Measurements from ENCODE around the gene SVOP. TPM values are rescaled to one million over a fixed set of nuclear protein-coding genes. Genes with fewer than 3 reads are reported as not detected.

SVOP gene
- polyA plus RNA-seq, 1 donor, result 0.31 TPM

Other genes with a start within 250 kb of the SVOP start
- 22.4 TPM for gene SSH1, start 163.5 kb downstream of the SVOP start, polyA plus RNA-seq (ENCODE audit: insufficient read length)
- not detected for gene DAO, start 141.0 kb downstream of the SVOP start, polyA plus RNA-seq (ENCODE audit: insufficient read length)
- gene USP30, start 31.5 kb upstream of the SVOP start, polyA plus RNA-seq (ENCODE audit: insufficient read length), result 14.4 TPM
- gene ALKBH2, start 72.4 kb upstream of the SVOP start, polyA plus RNA-seq (ENCODE audit: insufficient read length), result 24.3 TPM
- gene UNG, start 76.5 kb upstream of the SVOP start, polyA plus RNA-seq (ENCODE audit: insufficient read length), result 27.0 TPM
- gene ACACB, start 95.5 kb upstream of the SVOP start, polyA plus RNA-seq (ENCODE audit: insufficient read length), result 13.6 TPM

Data from hindlimb muscle (tissue), 1 donor.